ENCODE results near the gene RFT1.

- TF ChIP-seq CTCF (IDR thresholded peaks at IDR 0.05) (no peak), POLR2AphosphoS5 (IDR thresholded peaks at IDR 0.05) (no peak), EP300 (IDR thresholded peaks at IDR 0.05; ENCODE audit: low read depth) (no peak)
Observed at GRCh38 chr3:53170325-53171063, 40.3 kb upstream of the RFT1 start.

All from transverse colon (tissue), 4 donors.